ENCODE data around the gene ISM2. TPM values are rescaled to one million over a fixed set of nuclear protein-coding genes. Genes with fewer than 3 reads are reported as not detected.
"Not testable (repeated sequence)": the region's sequence is repeated elsewhere in the genome, so short reads cannot be mapped to it uniquely, and the experiment has no call there.

Gene ISM2
- under 1 TPM in 3 of 9 donors, not detected in 6; 0.11 to 0.22 (median 0.17) TPM for total RNA-seq
- under 1 TPM in 1 of 3 donors, not detected in 2; 0.08 TPM for polyA plus RNA-seq
- long read RNA-seq, donor 1, result 0 reads
- long read RNA-seq, donor 2, result 0 reads
- long read RNA-seq, donor 3, result 0 reads
- long read RNA-seq, donor 4, partial matches to known transcripts, result 0 of 1 reads
- long read RNA-seq, donor 4, other reads (novel, unspliced or antisense), result 0 of 1 reads
- long read RNA-seq, donor 5, partial matches to known transcripts, result 0 of 1 reads
- long read RNA-seq, donor 5, other reads (novel, unspliced or antisense), result 0 of 1 reads
- long read RNA-seq, donor 6, result 0 reads
- long read RNA-seq, donor 7, result 0 reads
- long read RNA-seq, donor 8, result 0 reads
- long read RNA-seq, donor 9, result 0 reads
- long read RNA-seq, donor 10, result 0 reads

DNA sequence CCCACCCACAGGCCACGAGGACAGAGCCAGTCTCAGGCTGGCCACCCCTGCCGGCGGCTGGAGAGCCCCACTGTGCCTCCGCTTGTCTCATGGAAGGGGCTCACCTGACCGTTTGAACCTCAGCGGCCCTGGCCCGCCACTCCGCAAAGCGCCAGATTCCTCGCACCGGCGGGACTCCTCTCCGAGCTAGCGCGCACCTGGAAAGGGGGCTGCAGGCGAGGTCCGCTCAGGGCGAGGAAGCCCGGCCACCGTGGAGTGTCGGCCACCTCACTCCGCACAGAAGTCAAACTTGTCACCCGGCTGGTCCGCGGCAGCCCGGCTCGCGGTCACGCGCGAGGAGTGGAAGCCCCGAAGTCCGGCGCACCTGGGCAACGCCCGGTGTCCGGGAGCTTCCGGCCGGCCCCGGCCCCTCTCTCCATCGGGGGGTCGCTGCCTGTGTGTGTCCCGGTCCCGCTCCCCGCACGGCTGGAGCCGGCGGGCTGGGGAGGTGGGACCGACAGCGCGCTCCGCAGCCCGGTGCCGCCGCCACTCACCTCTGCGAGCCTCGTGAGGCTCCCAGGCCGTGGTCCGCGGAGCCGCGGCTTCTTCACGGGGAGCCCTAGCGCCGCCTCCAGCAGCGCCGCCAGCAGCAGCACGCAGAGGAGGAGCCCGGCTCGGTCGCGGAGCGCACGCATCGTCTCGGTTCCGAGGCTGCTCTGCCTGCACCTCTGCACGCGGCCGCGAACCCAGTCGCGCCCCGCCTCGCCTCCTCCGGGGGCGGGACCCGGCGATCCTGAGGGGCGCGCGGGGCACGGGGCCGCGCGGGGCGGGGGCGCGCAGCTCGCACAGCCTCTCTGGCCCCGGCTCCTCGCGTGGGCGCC is at the start of gene ISM2:
Gene ISM2 (minus strand): TSS at position 697 of the 860 bp plus-strand sequence. CDS start 23 bp downstream, at position 674.
- 3 to 12% (median 4%) methylated on average over 12 to 104 of the region's 104 CpGs for WGBS, 4 donors
- peak; percentile 40 to 60 (median 52) for DNase-seq
- H3K4me1 ChIP-seq (replicated peaks in 1 of 2), result peaks cover 5 to 17% of the 10 kb centered on the region in 2 donors

DNA sequence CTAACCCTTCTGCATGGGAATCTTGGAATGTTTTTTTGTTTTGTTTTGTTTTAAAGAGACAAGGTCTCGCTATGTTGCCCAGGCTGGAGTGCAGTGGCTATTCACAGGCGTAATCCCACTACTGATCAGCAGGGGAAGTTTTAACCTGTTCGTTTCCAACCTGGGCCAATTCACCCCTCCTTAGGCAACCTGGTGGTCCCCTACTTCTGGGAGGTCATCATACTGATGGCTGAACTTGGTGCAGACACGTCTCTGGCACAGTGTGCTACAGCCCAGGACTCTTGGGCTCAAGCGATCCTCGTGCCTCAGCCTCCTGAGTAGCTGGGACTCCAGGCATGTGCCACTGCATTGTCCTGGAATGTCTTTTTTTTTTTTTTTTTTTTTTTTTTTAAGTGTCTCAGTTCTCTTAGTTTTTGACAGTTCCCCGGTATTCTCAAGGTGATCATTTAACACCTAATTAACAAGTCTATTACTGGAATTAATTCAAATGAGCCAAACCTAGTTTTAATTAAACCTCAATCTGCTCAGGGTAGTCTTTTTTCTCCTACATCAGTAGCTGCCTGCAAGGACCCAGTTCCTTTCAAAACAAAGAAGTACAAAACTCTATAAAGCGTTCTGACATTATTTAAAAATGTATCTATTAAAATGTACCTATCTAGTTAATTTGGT is 49.0 kb upstream of the ISM2 start:
- intact Hi-C loops (cut with DNase I), result no loop called here
- no peaks in the 10 kb centered on the region for H3K9me3 ChIP-seq (replicated peaks in 1 of 3)
- DNase-seq, result no peak
- no peak overlapping the region for H3K27ac ChIP-seq
- TF ChIP-seq, protein P1, sequence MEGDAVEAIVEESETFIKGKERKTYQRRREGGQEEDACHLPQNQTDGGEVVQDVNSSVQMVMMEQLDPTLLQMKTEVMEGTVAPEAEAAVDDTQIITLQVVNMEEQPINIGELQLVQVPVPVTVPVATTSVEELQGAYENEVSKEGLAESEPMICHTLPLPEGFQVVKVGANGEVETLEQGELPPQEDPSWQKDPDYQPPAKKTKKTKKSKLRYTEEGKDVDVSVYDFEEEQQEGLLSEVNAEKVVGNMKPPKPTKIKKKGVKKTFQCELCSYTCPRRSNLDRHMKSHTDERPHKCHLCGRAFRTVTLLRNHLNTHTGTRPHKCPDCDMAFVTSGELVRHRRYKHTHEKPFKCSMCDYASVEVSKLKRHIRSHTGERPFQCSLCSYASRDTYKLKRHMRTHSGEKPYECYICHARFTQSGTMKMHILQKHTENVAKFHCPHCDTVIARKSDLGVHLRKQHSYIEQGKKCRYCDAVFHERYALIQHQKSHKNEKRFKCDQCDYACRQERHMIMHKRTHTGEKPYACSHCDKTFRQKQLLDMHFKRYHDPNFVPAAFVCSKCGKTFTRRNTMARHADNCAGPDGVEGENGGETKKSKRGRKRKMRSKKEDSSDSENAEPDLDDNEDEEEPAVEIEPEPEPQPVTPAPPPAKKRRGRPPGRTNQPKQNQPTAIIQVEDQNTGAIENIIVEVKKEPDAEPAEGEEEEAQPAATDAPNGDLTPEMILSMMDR (IDR thresholded peaks at IDR 0.05), result no peak
- TF ChIP-seq POLR2A (IDR thresholded peaks at IDR 0.05), result no peak
- no peak overlapping the region for H3K4me3 ChIP-seq
- WGBS, 4 donors, result 83 to 92% (median 88%) methylated on average over 8 of the region's 8 CpGs
- H3K36me3 ChIP-seq (replicated peaks in 1 of 2), result peaks cover 0 to 38% of the 10 kb centered on the region in 2 donors
- no peaks in the 10 kb centered on the region for H3K27me3 ChIP-seq
- H3K4me1 ChIP-seq (replicated peaks in 1 of 2), result peaks cover 0 to 14% of the 10 kb centered on the region in 2 donors

More for the DNA sequence above, at the start of gene ISM2:
- H3K27me3 ChIP-seq, result peaks cover 6% of the 10 kb centered on the region
- no peaks in the 10 kb centered on the region for H3K36me3 ChIP-seq (replicated peaks in 1 of 2)
- no peak within 1 kb of the TSS for H3K27ac ChIP-seq
- peak within 1 kb of the TSS in 2 of 4 donors; percentile 13 to 74 for H3K4me3 ChIP-seq
- intact Hi-C loops (cut with DNase I), result no loop called here
- TF ChIP-seq POLR2A (IDR thresholded peaks at IDR 0.05), result no peak
- TF ChIP-seq, protein P1 (IDR thresholded peaks at IDR 0.05), result no peak
- no peaks in the 10 kb centered on the region for H3K9me3 ChIP-seq (replicated peaks in 1 of 3)

GRCh38 chr14:77545171-77545570 is 46.6 kb upstream of the ISM2 start:
- H3K9me3 ChIP-seq (replicated peaks in 1 of 3); H3K27me3 ChIP-seq; H3K4me3 ChIP-seq; DNase-seq; intact Hi-C loops (cut with DNase I); H3K27ac ChIP-seq: not testable (repeated sequence)
- peaks cover 0 to 35% of the 10 kb centered on the region in 2 donors for H3K4me1 ChIP-seq (replicated peaks in 1 of 2)
- peaks cover 0 to 26% of the 10 kb centered on the region in 2 donors for H3K36me3 ChIP-seq (replicated peaks in 1 of 2)
- WGBS, 4 donors, result 94 to 96% (median 95%) methylated on average over 11 of the region's 11 CpGs

DNA sequence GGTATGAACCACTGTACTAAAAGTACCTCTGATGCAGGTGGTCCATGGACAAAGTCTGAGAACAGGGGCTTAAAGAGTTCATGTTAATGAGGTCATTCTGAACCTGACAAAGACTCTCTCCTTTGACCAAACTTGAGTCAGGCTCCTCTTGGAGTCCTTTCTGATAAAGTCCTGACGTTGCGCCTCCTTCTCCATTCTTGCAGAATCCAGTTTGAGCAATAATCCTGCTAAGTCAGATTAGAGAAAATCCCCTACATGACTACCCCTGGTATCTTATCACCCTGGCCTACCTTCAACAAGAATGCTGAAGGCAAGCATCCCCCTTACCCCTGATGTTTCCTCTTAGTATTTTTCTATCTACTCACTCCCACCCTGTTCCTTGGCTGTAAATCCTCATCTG is 46.0 kb upstream of the ISM2 start:
- Histone ChIP-seq H3K27ac (no peak overlapping the region), H3K4me1 (replicated peaks in 1 of 2) (peaks cover 0 to 35% of the 10 kb centered on the region in 2 donors), H3K36me3 (replicated peaks in 1 of 2) (peaks cover 0 to 20% of the 10 kb centered on the region in 2 donors), H3K9me3 (replicated peaks in 1 of 3) (no peaks in the 10 kb centered on the region), H3K4me3 (no peak overlapping the region), H3K27me3 (no peaks in the 10 kb centered on the region)
- intact Hi-C loops (cut with DNase I), result no loop called here
- no peak for TF ChIP-seq POLR2A (IDR thresholded peaks at IDR 0.05)
- TF ChIP-seq, protein P1 (IDR thresholded peaks at IDR 0.05), result no peak
- DNase-seq, result no peak
- WGBS, 4 donors, result 86 to 100% (median 95%) methylated on average over 2 of the region's 2 CpGs
